SH-SY5Y (cell line): ENCODE results near the gene USP46.

ENCODE experiments used
- GATA2 ChIP-seq: IDR thresholded peaks from 2 replicates; pipeline ENCODE4 v1.6.1; 2011; ENCODE audit warnings: mild to moderate bottlenecking, low read depth, low read length
- GATA3 ChIP-seq: IDR thresholded peaks from 2 replicates; pipeline ENCODE4 v1.6.1; 2011; ENCODE audit warnings: low read depth, mild to moderate bottlenecking, low read length, moderate library complexity

USP46 gene

GRCh38 chr4:52579602-52580272, 79.4 kb downstream of the USP46 start:
- TF ChIP-seq GATA3: no peak
- TF ChIP-seq GATA2: no peak

- TF ChIP-seq GATA2 (no peak), GATA3 (no peak)
Observed at GRCh38 chr4:52578951-52579350, 80.2 kb downstream of the USP46 start.

GRCh38 chr4:52577624-52577962, 81.5 kb downstream of the USP46 start:
- no peak for TF ChIP-seq GATA3
- no peak for TF ChIP-seq GATA2

- TF ChIP-seq GATA2 (no peak), GATA3 (no peak)
Observed at GRCh38 chr4:52576961-52577623, 82.0 kb downstream of the USP46 start.

- TF ChIP-seq GATA2: no peak
- no peak for TF ChIP-seq GATA3
Observed at GRCh38 chr4:52576326-52576725, 82.8 kb downstream of the USP46 start.

GRCh38 chr4:52575406-52575805, 83.7 kb downstream of the USP46 start:
- TF ChIP-seq GATA3 (no peak), GATA2 (no peak)

GRCh38 chr4:52574036-52574435, 85.1 kb downstream of the USP46 start:
- TF ChIP-seq GATA3 (no peak), GATA2 (no peak)

GRCh38 chr4:52573551-52573950, 85.5 kb downstream of the USP46 start:
- TF ChIP-seq GATA3 (no peak), GATA2 (no peak)

GRCh38 chr4:52572936-52573485, 86.1 kb downstream of the USP46 start:
- TF ChIP-seq GATA2: no peak
- no peak for TF ChIP-seq GATA3

GRCh38 chr4:52568351-52568750, 90.8 kb downstream of the USP46 start:
- TF ChIP-seq GATA3: no peak
- no peak for TF ChIP-seq GATA2

GRCh38 chr4:52566136-52567031, 92.7 kb downstream of the USP46 start:
- TF ChIP-seq GATA3: no peak
- no peak for TF ChIP-seq GATA2

GRCh38 chr4:52560844-52561280, 98.2 kb downstream of the USP46 start:
- TF ChIP-seq GATA3: no peak
- TF ChIP-seq GATA2: no peak

GRCh38 chr4:52555356-52555716, 103.8 kb downstream of the USP46 start:
- TF ChIP-seq GATA2 (no peak), GATA3 (no peak)

- TF ChIP-seq GATA3: no peak
- TF ChIP-seq GATA2: no peak
Observed at GRCh38 chr4:52554612-52555355, 104.3 kb downstream of the USP46 start.

- TF ChIP-seq GATA3: no peak
- TF ChIP-seq GATA2: no peak
Observed at GRCh38 chr4:52552778-52553177, 106.3 kb downstream of the USP46 start.
